Measurements from ENCODE around the gene MXD3. TPM values are rescaled to one million over a fixed set of nuclear protein-coding genes. Genes with fewer than 3 reads are reported as not detected.

Gene MXD3
- total and polyA plus RNA-seq, 2 donors = 16.1 to 44.8 TPM

- H3K4me1 ChIP-seq (ENCODE audit: control insufficient read depth in 2 of 2, insufficient read depth in 2 of 2, low read length in 2 of 2) = peaks cover 16 to 40% of the 10 kb centered on the region in 2 donors
- H3K4me3 ChIP-seq (ENCODE audit: low read length in 2 of 2) = no peak overlapping the region
- 85% methylated on average over 9 of the region's 9 CpGs for WGBS
- no peak for DNase-seq (ENCODE audit: low read depth in 6 of 9, low spot score in 9 of 9)
- no peaks in the 10 kb centered on the region for H3K27me3 ChIP-seq (ENCODE audit: control insufficient read depth in 2 of 2, insufficient read depth in 1 of 2, low read length in 1 of 2)
- H3K36me3 ChIP-seq (ENCODE audit: control insufficient read depth in 2 of 2, insufficient read depth in 2 of 2, low read length in 1 of 2) = peaks cover 57 to 75% of the 10 kb centered on the region in 2 donors
- no peaks in the 10 kb centered on the region for H3K9me3 ChIP-seq (ENCODE audit: control insufficient read depth in 2 of 2, insufficient read depth in 1 of 2, low read length in 1 of 2)
- H3K27ac ChIP-seq (ENCODE audit: low read depth in 1 of 2, low read length in 1 of 2) = no peak overlapping the region
Observed at GRCh38 chr5:177295924-177296323, 15.8 kb downstream of the MXD3 start.

- Histone ChIP-seq H3K9me3 (ENCODE audit: control insufficient read depth in 2 of 2, insufficient read depth in 1 of 2, low read length in 1 of 2) (no peaks in the 10 kb centered on the region), H3K27me3 (ENCODE audit: control insufficient read depth in 2 of 2, insufficient read depth in 1 of 2, low read length in 1 of 2) (no peaks in the 10 kb centered on the region), H3K4me1 (ENCODE audit: control insufficient read depth in 2 of 2, insufficient read depth in 2 of 2, low read length in 2 of 2) (peaks cover 7 to 28% of the 10 kb centered on the region in 2 donors), H3K27ac (ENCODE audit: low read depth in 1 of 2, low read length in 1 of 2) (no peak overlapping the region), H3K36me3 (ENCODE audit: control insufficient read depth in 2 of 2, insufficient read depth in 2 of 2, low read length in 1 of 2) (peaks cover 59 to 80% of the 10 kb centered on the region in 2 donors), H3K4me3 (ENCODE audit: low read length in 2 of 2) (no peak overlapping the region)
- WGBS = 97% methylated on average over 3 of the region's 3 CpGs
- no peak for DNase-seq (ENCODE audit: low read depth in 6 of 9, low spot score in 9 of 9)
Observed at GRCh38 chr5:177294632-177295031, 17.1 kb downstream of the MXD3 start.

- Histone ChIP-seq H3K27me3 (ENCODE audit: control insufficient read depth in 2 of 2, insufficient read depth in 1 of 2, low read length in 1 of 2) (no peaks in the 10 kb centered on the region), H3K9me3 (ENCODE audit: control insufficient read depth in 2 of 2, insufficient read depth in 1 of 2, low read length in 1 of 2) (no peaks in the 10 kb centered on the region), H3K4me3 (ENCODE audit: low read length in 2 of 2) (no peak overlapping the region), H3K27ac (ENCODE audit: low read depth in 1 of 2, low read length in 1 of 2) (no peak overlapping the region), H3K4me1 (ENCODE audit: control insufficient read depth in 2 of 2, insufficient read depth in 2 of 2, low read length in 2 of 2) (peaks cover 3 to 22% of the 10 kb centered on the region in 2 donors), H3K36me3 (ENCODE audit: control insufficient read depth in 2 of 2, insufficient read depth in 2 of 2, low read length in 1 of 2) (peaks cover 59 to 82% of the 10 kb centered on the region in 2 donors)
- DNase-seq (ENCODE audit: low read depth in 6 of 9, low spot score in 9 of 9) = no peak
- WGBS = 98% methylated on average over 12 of the region's 12 CpGs
Observed at GRCh38 chr5:177293819-177294581, 17.7 kb downstream of the MXD3 start.

- Histone ChIP-seq H3K4me1 (ENCODE audit: control insufficient read depth in 2 of 2, insufficient read depth in 2 of 2, low read length in 2 of 2) (peaks cover 3 to 12% of the 10 kb centered on the region in 2 donors), H3K4me3 (ENCODE audit: low read length in 2 of 2) (no peak overlapping the region), H3K27me3 (ENCODE audit: control insufficient read depth in 2 of 2, insufficient read depth in 1 of 2, low read length in 1 of 2) (no peaks in the 10 kb centered on the region), H3K9me3 (ENCODE audit: control insufficient read depth in 2 of 2, insufficient read depth in 1 of 2, low read length in 1 of 2) (no peaks in the 10 kb centered on the region), H3K36me3 (ENCODE audit: control insufficient read depth in 2 of 2, insufficient read depth in 2 of 2, low read length in 1 of 2) (peaks cover 60 to 83% of the 10 kb centered on the region in 2 donors), H3K27ac (ENCODE audit: low read depth in 1 of 2, low read length in 1 of 2) (no peak overlapping the region)
- no peak for DNase-seq (ENCODE audit: low read depth in 6 of 9, low spot score in 9 of 9)
- 98% methylated on average over 7 of the region's 7 CpGs for WGBS
Observed at GRCh38 chr5:177291735-177292134, 20.0 kb downstream of the MXD3 start.

- no peaks in the 10 kb centered on the region for H3K27me3 ChIP-seq (ENCODE audit: control insufficient read depth in 2 of 2, insufficient read depth in 1 of 2, low read length in 1 of 2)
- H3K4me1 ChIP-seq (ENCODE audit: control insufficient read depth in 2 of 2, insufficient read depth in 2 of 2, low read length in 2 of 2) = peaks cover 0 to 6% of the 10 kb centered on the region in 2 donors
- no peak for DNase-seq (ENCODE audit: low read depth in 6 of 9, low spot score in 9 of 9)
- peaks cover 58 to 83% of the 10 kb centered on the region in 2 donors for H3K36me3 ChIP-seq (ENCODE audit: control insufficient read depth in 2 of 2, insufficient read depth in 2 of 2, low read length in 1 of 2)
- no peak overlapping the region for H3K27ac ChIP-seq (ENCODE audit: low read depth in 1 of 2, low read length in 1 of 2)
- no peak overlapping the region for H3K4me3 ChIP-seq (ENCODE audit: low read length in 2 of 2)
- no peaks in the 10 kb centered on the region for H3K9me3 ChIP-seq (ENCODE audit: control insufficient read depth in 2 of 2, insufficient read depth in 1 of 2, low read length in 1 of 2)
- WGBS = 97% methylated on average over 12 of the region's 12 CpGs
Observed at GRCh38 chr5:177290816-177291596, 20.7 kb downstream of the MXD3 start.

GRCh38 chr5:177288191-177288590 is 23.5 kb downstream of the MXD3 start:
- H3K4me3 ChIP-seq (ENCODE audit: low read length in 2 of 2) = no peak overlapping the region
- no peaks in the 10 kb centered on the region for H3K4me1 ChIP-seq (ENCODE audit: control insufficient read depth in 2 of 2, insufficient read depth in 2 of 2, low read length in 2 of 2)
- H3K9me3 ChIP-seq (ENCODE audit: control insufficient read depth in 2 of 2, insufficient read depth in 1 of 2, low read length in 1 of 2) = no peaks in the 10 kb centered on the region
- H3K27me3 ChIP-seq (ENCODE audit: control insufficient read depth in 2 of 2, insufficient read depth in 1 of 2, low read length in 1 of 2) = no peaks in the 10 kb centered on the region
- WGBS = 94% methylated on average over 2 of the region's 2 CpGs
- no peak overlapping the region for H3K27ac ChIP-seq (ENCODE audit: low read depth in 1 of 2, low read length in 1 of 2)
- H3K36me3 ChIP-seq (ENCODE audit: control insufficient read depth in 2 of 2, insufficient read depth in 2 of 2, low read length in 1 of 2) = peaks cover 47 to 82% of the 10 kb centered on the region in 2 donors
- no peak for DNase-seq (ENCODE audit: low read depth in 6 of 9, low spot score in 9 of 9)

- Histone ChIP-seq H3K9me3 (ENCODE audit: control insufficient read depth in 2 of 2, insufficient read depth in 1 of 2, low read length in 1 of 2) (no peaks in the 10 kb centered on the region), H3K27me3 (ENCODE audit: control insufficient read depth in 2 of 2, insufficient read depth in 1 of 2, low read length in 1 of 2) (no peaks in the 10 kb centered on the region), H3K36me3 (ENCODE audit: control insufficient read depth in 2 of 2, insufficient read depth in 2 of 2, low read length in 1 of 2) (peaks cover 42 to 76% of the 10 kb centered on the region in 2 donors), H3K27ac (ENCODE audit: low read depth in 1 of 2, low read length in 1 of 2) (no peak overlapping the region), H3K4me3 (ENCODE audit: low read length in 2 of 2) (no peak overlapping the region), H3K4me1 (ENCODE audit: control insufficient read depth in 2 of 2, insufficient read depth in 2 of 2, low read length in 2 of 2) (no peaks in the 10 kb centered on the region)
- 90% methylated on average over 1 of the region's 1 CpG for WGBS
- DNase-seq (ENCODE audit: low read depth in 6 of 9, low spot score in 9 of 9) = no peak
Observed at GRCh38 chr5:177276886-177277285, 34.8 kb downstream of the MXD3 start.

GRCh38 chr5:177275883-177276282 is 35.8 kb downstream of the MXD3 start:
- 98% methylated on average over 6 of the region's 6 CpGs for WGBS
- peaks cover 35 to 77% of the 10 kb centered on the region in 2 donors for H3K36me3 ChIP-seq (ENCODE audit: control insufficient read depth in 2 of 2, insufficient read depth in 2 of 2, low read length in 1 of 2)
- H3K4me1 ChIP-seq (ENCODE audit: control insufficient read depth in 2 of 2, insufficient read depth in 2 of 2, low read length in 2 of 2) = peaks cover 0 to 2% of the 10 kb centered on the region in 2 donors
- H3K27me3 ChIP-seq (ENCODE audit: control insufficient read depth in 2 of 2, insufficient read depth in 1 of 2, low read length in 1 of 2) = no peaks in the 10 kb centered on the region
- no peak overlapping the region for H3K27ac ChIP-seq (ENCODE audit: low read depth in 1 of 2, low read length in 1 of 2)
- no peaks in the 10 kb centered on the region for H3K9me3 ChIP-seq (ENCODE audit: control insufficient read depth in 2 of 2, insufficient read depth in 1 of 2, low read length in 1 of 2)
- DNase-seq (ENCODE audit: low read depth in 6 of 9, low spot score in 9 of 9) = no peak
- H3K4me3 ChIP-seq (ENCODE audit: low read length in 2 of 2) = no peak overlapping the region

GRCh38 chr5:177271113-177271512 is 40.6 kb downstream of the MXD3 start:
- 97% methylated on average over 4 of the region's 4 CpGs for WGBS

More at GRCh38 chr5:177271113-177271512, 40.6 kb downstream of the MXD3 start:
- no peaks in the 10 kb centered on the region for H3K9me3 ChIP-seq (ENCODE audit: control insufficient read depth in 2 of 2, insufficient read depth in 1 of 2, low read length in 1 of 2)
- peaks cover 36 to 81% of the 10 kb centered on the region in 2 donors for H3K36me3 ChIP-seq (ENCODE audit: control insufficient read depth in 2 of 2, insufficient read depth in 2 of 2, low read length in 1 of 2)
- no peak for DNase-seq (ENCODE audit: low read depth in 6 of 9, low spot score in 9 of 9)
- peak overlapping the region in 1 of 2 donors; percentile 17 for H3K27ac ChIP-seq (ENCODE audit: low read depth in 1 of 2, low read length in 1 of 2)
- no peaks in the 10 kb centered on the region for H3K27me3 ChIP-seq (ENCODE audit: control insufficient read depth in 2 of 2, insufficient read depth in 1 of 2, low read length in 1 of 2)
- no peak overlapping the region for H3K4me3 ChIP-seq (ENCODE audit: low read length in 2 of 2)
- H3K4me1 ChIP-seq (ENCODE audit: control insufficient read depth in 2 of 2, insufficient read depth in 2 of 2, low read length in 2 of 2) = peaks cover 0 to 3% of the 10 kb centered on the region in 2 donors

Data from thymus (tissue), 11 donors.